H9 (cell line): ENCODE measurements around the gene SPA17. TPM values are rescaled to one million over a fixed set of nuclear protein-coding genes. Genes with fewer than 3 reads are reported as not detected.

Experiments
- DNase-seq: peaks from one replicate; pipeline ENCODE4 v3.0.0-alpha.2; 2017
- H2AFZ ChIP-seq: one replicate; pipeline ENCODE4 v1.6.1; 2013; ENCODE audit warnings: mild to moderate bottlenecking, low read length, control low read depth, moderate library complexity
- H2AK5ac ChIP-seq: 2 replicates; pipeline ENCODE4 v1.6.1; 2013; ENCODE audit warnings: low read length, control low read depth, mixed read lengths; ENCODE audit not compliant: insufficient read length
- H2BK120ac ChIP-seq: one replicate; pipeline ENCODE4 v1.6.1; 2013; ENCODE audit warnings: low read depth, mild to moderate bottlenecking, low read length, control low read depth, inconsistent platforms; ENCODE audit not compliant: poor library complexity, severe bottlenecking
- H2BK12ac ChIP-seq: 2 replicates; pipeline ENCODE4 v1.6.1; 2013; ENCODE audit warnings: low read length, control low read depth, mixed read lengths, low read depth; ENCODE audit not compliant: insufficient read length
- H2BK15ac ChIP-seq: 2 replicates; pipeline ENCODE4 v1.6.1; 2013; ENCODE audit warnings: low read depth, low read length, control low read depth
- H2BK20ac ChIP-seq: one replicate; pipeline ENCODE4 v1.6.1; 2013; ENCODE audit warnings: low read depth, mild to moderate bottlenecking, low read length, control low read depth, inconsistent platforms; ENCODE audit not compliant: poor library complexity, severe bottlenecking
- H2BK5ac ChIP-seq: 2 replicates; pipeline ENCODE4 v1.6.1; 2013; ENCODE audit warnings: low read length, control low read depth, mixed read lengths; ENCODE audit not compliant: insufficient read length
- H3K14ac ChIP-seq: 2 replicates; pipeline ENCODE4 v1.6.1; 2013; ENCODE audit warnings: low read length, control low read depth; ENCODE audit not compliant: insufficient read depth
- H3K18ac ChIP-seq: 2 replicates; pipeline ENCODE4 v1.6.1; 2013; ENCODE audit warnings: low read depth, mild to moderate bottlenecking, mixed read lengths, low read length, control low read depth; ENCODE audit not compliant: insufficient read length
- H3K23ac ChIP-seq: 2 replicates; pipeline ENCODE4 v1.6.1; 2013; ENCODE audit warnings: low read length, control low read depth, mixed read lengths, low read depth; ENCODE audit not compliant: insufficient read length
- H3K23me2 ChIP-seq: 2 replicates; pipeline ENCODE4 v1.6.1; 2013; ENCODE audit warnings: low read depth, mild to moderate bottlenecking, mixed read lengths, low read length, control low read depth; ENCODE audit not compliant: insufficient read length, poor library complexity, severe bottlenecking
- H3K27ac ChIP-seq: 2 replicates; pipeline ENCODE4 v1.5.1; 2013; ENCODE audit warnings: low read length, control low read depth, mixed read lengths, low read depth; ENCODE audit not compliant: insufficient read length
- H3K27me3 ChIP-seq: 2 replicates; pipeline ENCODE4 v1.6.1; 2013; ENCODE audit warnings: low read length, control low read depth, inconsistent platforms; ENCODE audit not compliant: insufficient read depth
- H3K4ac ChIP-seq: 2 replicates; pipeline ENCODE4 v1.6.1; 2013; ENCODE audit warnings: low read depth, mild to moderate bottlenecking, control low read depth, inconsistent platforms, low read length, moderate library complexity
- H3K4me1 ChIP-seq: 2 replicates; pipeline ENCODE4 v1.6.1; 2013; ENCODE audit warnings: low read length, control low read depth, inconsistent platforms; ENCODE audit not compliant: insufficient read depth
- H3K4me2 ChIP-seq: 2 replicates; pipeline ENCODE4 v1.6.1; 2013; ENCODE audit warnings: low read length, control low read depth, mixed read lengths; ENCODE audit not compliant: insufficient read length, insufficient read depth
- H3K56ac ChIP-seq: 2 replicates; pipeline ENCODE4 v1.6.1; 2013; ENCODE audit warnings: low read depth, mild to moderate bottlenecking, mixed read lengths, low read length, control low read depth; ENCODE audit not compliant: insufficient read length
- H3K79me1 ChIP-seq: 2 replicates; pipeline ENCODE4 v1.6.1; 2013; ENCODE audit warnings: low read depth, mild to moderate bottlenecking, moderate library complexity, low read length, control low read depth, inconsistent platforms; ENCODE audit not compliant: insufficient read depth, poor library complexity, severe bottlenecking
- H3K79me2 ChIP-seq: 2 replicates; pipeline ENCODE4 v1.6.1; 2013; ENCODE audit warnings: low read length, control low read depth, inconsistent platforms; ENCODE audit not compliant: insufficient read depth
- H3K9ac ChIP-seq: 2 replicates; pipeline ENCODE4 v1.6.1; 2013; ENCODE audit warnings: low read length, control low read depth, mixed read lengths; ENCODE audit not compliant: insufficient read length; ENCODE audit errors: extremely low read depth
- H3K9me3 ChIP-seq: one replicate; pipeline ENCODE4 v1.6.1; 2013; ENCODE audit warnings: low read depth, low read length, inconsistent platforms; ENCODE audit not compliant: control insufficient read depth
- H3T11ph ChIP-seq: one replicate; pipeline ENCODE4 v1.6.1; 2013; ENCODE audit warnings: mild to moderate bottlenecking, low read length, control low read depth, inconsistent platforms
- H4K20me1 ChIP-seq: one replicate; pipeline ENCODE4 v1.6.1; 2013; ENCODE audit not compliant: control insufficient read depth, insufficient read length, insufficient read depth
- H4K5ac ChIP-seq: 2 replicates; pipeline ENCODE4 v1.6.1; 2013; ENCODE audit warnings: low read depth, mild to moderate bottlenecking, mixed read lengths, low read length, control low read depth; ENCODE audit not compliant: insufficient read length
- H4K8ac ChIP-seq: replicated peaks from 2 replicates; pipeline ENCODE4 v1.6.1; 2013; ENCODE audit warnings: low read length, control low read depth, mixed read lengths, low read depth; ENCODE audit not compliant: insufficient read length
- H4K91ac ChIP-seq: 2 replicates; pipeline ENCODE4 v1.6.1; 2013; ENCODE audit warnings: low read depth, mild to moderate bottlenecking, moderate library complexity, mixed read lengths, low read length, control low read depth; ENCODE audit not compliant: insufficient read length
- H3K27ac Mint-ChIP-seq, 3 experiments: 2 replicates in 2 of 3; 3 replicates in 1 of 3; pipeline ENCODE4 v1.8.0; 2020 to 2021; ENCODE audit warnings: mixed read lengths in 3 of 3, mild to moderate bottlenecking in 1 of 3, moderate library complexity in 1 of 3
- H3K27me3 Mint-ChIP-seq: 2 replicates; pipeline ENCODE4 v1.8.0; 2021; ENCODE audit warnings: low read depth, mild to moderate bottlenecking, moderate library complexity, mixed read lengths
- H3K36me3 Mint-ChIP-seq, 3 experiments: 2 replicates in 2 of 3; 3 replicates in 1 of 3; pipeline ENCODE4 v1.8.0; 2020 to 2021; ENCODE audit warnings: low read depth in 3 of 3, mixed read lengths in 3 of 3; ENCODE audit not compliant: insufficient read depth in 1 of 3
- H3K4me1 Mint-ChIP-seq, 2 experiments: 2 replicates each; pipeline ENCODE4 v1.8.0; 2020; ENCODE audit warnings: mixed read lengths in 2 of 2
- H3K4me3 Mint-ChIP-seq, 2 experiments: 2 replicates in 1 of 2; 3 replicates in 1 of 2; pipeline ENCODE4 v1.8.0; 2020 to 2021; ENCODE audit warnings: mild to moderate bottlenecking in 2 of 2, mixed read lengths in 2 of 2, moderate library complexity in 1 of 2
- H3K9me3 Mint-ChIP-seq, 2 experiments: 2 replicates in 1 of 2; 3 replicates in 1 of 2; pipeline ENCODE4 v1.8.0; 2020; ENCODE audit warnings: mild to moderate bottlenecking in 2 of 2, mixed read lengths in 2 of 2, moderate library complexity in 1 of 2
- WGBS: extraction: QIAGEN DNeasy Blood & Tissue Kit; methylation state at CpG from one replicate; pipeline ENCODE4 v1.1.7; 2013; ENCODE audit warnings: missing lambda C conversion rate, low lambda C conversion rate, mixed read lengths; ENCODE audit not compliant: insufficient read length; ENCODE audit errors: extremely low coverage; 5-methylcytosine and 5-hydroxymethylcytosine counted together
- total RNA-seq: library from RNA; stranded (reverse); gene quantifications from 2 replicates; pipeline ENCODE4 v1.2.1, GENCODE V29; 2021
- TF ChIP-seq, protein P1 (sequence below): fragments of 200-600 bp; sonication (generic); conservative IDR thresholded peaks from 3 replicates; pipeline ENCODE4 v1.8.0; 2021; ENCODE audit warnings: antibody characterized with exemption, mild to moderate bottlenecking

SPA17 gene
- total RNA-seq, 1 experiment from 2014 or later = 6.9 TPM

DNA sequence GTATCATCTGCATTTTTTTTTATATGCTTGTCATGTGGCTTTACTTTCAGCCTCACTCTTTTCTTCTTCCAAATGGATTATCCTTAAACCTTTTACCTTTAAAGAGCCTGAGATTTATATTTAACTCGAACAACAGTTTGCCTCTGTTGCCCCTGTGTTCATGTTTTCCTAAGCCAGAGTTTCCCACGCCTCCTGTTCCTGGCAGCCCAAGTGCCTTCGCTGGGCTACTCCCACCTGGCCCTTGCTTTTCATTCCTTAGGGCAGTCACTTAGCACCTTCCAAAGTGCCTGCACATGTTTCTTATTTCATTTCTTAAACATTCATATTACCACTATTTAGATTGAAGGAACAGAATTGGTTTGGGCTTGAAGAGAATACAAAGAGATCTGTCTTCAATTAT, 37.8 kb upstream of the SPA17 start:
- no peak for DNase-seq

More for the DNA sequence above, 37.8 kb upstream of the SPA17 start:
- Histone ChIP-seq H3K23me2 (no peaks in the 10 kb centered on the region), H3K9me3 (no peaks in the 10 kb centered on the region), H4K8ac (no peak overlapping the region), H3K23ac (no peak overlapping the region), H3K4me1 (peaks cover 3% of the 10 kb centered on the region; the same call in 1 of the 2 replicates), H4K91ac (no peak overlapping the region), H3K4me2 (no peak overlapping the region), H2BK120ac (no peak overlapping the region), H3K79me1 (no peaks in the 10 kb centered on the region), H3K27me3 (no peaks in the 10 kb centered on the region), H3K4ac (no peak overlapping the region), H2AK5ac (no peak overlapping the region), H3T11ph (no peak overlapping the region), H3K14ac (no peak overlapping the region), H3K27ac (no peak overlapping the region), H3K18ac (no peak overlapping the region), H3K9ac (no peak overlapping the region), H2BK20ac (no peak overlapping the region), H3K56ac (no peak overlapping the region), H2BK15ac (no peak overlapping the region), H2BK12ac (no peak overlapping the region), H4K20me1 (no peaks in the 10 kb centered on the region), H2AFZ (no peak overlapping the region), H4K5ac (no peak overlapping the region), H2BK5ac (no peak overlapping the region), H3K79me2 (no peaks in the 10 kb centered on the region)
- Mint-ChIP-seq H3K4me3 (no peak overlapping the region), H3K9me3 (peaks cover 0 to 3% of the 10 kb centered on the region in 2 experiments; a peak in 1 of 5 replicates), H3K4me1 (peaks cover 3 to 6% of the 10 kb centered on the region in 2 experiments), H3K36me3 (peaks cover 14 to 76% (median 47%) of the 10 kb centered on the region in 3 experiments; a peak in 6 of 7 replicates), H3K27ac (no peak overlapping the region; a peak in 1 of 7 replicates), H3K27me3 (no peaks in the 10 kb centered on the region)
- WGBS = no CpG with 5 or more reads among the region's 3 CpGs
- TF ChIP-seq, protein P1, sequence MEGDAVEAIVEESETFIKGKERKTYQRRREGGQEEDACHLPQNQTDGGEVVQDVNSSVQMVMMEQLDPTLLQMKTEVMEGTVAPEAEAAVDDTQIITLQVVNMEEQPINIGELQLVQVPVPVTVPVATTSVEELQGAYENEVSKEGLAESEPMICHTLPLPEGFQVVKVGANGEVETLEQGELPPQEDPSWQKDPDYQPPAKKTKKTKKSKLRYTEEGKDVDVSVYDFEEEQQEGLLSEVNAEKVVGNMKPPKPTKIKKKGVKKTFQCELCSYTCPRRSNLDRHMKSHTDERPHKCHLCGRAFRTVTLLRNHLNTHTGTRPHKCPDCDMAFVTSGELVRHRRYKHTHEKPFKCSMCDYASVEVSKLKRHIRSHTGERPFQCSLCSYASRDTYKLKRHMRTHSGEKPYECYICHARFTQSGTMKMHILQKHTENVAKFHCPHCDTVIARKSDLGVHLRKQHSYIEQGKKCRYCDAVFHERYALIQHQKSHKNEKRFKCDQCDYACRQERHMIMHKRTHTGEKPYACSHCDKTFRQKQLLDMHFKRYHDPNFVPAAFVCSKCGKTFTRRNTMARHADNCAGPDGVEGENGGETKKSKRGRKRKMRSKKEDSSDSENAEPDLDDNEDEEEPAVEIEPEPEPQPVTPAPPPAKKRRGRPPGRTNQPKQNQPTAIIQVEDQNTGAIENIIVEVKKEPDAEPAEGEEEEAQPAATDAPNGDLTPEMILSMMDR = no peak
